SK-N-SH (cell line): ENCODE results near the gene NEK7. TPM values are rescaled to one million over a fixed set of nuclear protein-coding genes. Genes with fewer than 3 reads are reported as not detected.
A peak's percentile ranks its signal among the peaks of the same experiment; 100 is the strongest.

Source experiments
- CTCF ChIA-PET: fragments of 300-600, 350-600 bp; formaldehyde crosslinking; extraction: SDS; loops from one replicate; lab custom pipeline; 2021; lab: Yijun Ruan, JAX
- POLR2A ChIA-PET: fragments of 350-600 bp; sonication (Branson Sonifier 250); formaldehyde crosslinking; extraction: SDS; loops from one replicate; lab custom pipeline; 2020; ENCODE audit warnings: antibody characterized with exemption, inconsistent platforms; lab: Yijun Ruan, JAX
- DNase-seq: peaks from one replicate; pipeline ENCODE4 v3.0.0; 2012
- H2AFZ ChIP-seq: fragments of 200-600 bp; sonication (generic); 2 replicates; pipeline ENCODE4 v1.8.1; 2016; ENCODE audit warnings: antibody characterized with exemption, mild to moderate bottlenecking, low read depth
- H3F3A ChIP-seq: fragments of 200-600 bp; sonication (generic); replicated peaks from 2 replicates; pipeline ENCODE3; 2016; ENCODE audit warnings: antibody characterized with exemption, mild to moderate bottlenecking; ENCODE audit not compliant: insufficient read depth
- H3K27ac ChIP-seq, 2 experiments: fragments of 200-500 bp in 1 of 2; fragments of 200-600 bp in 1 of 2; sonication (Bioruptor generic) in 1 of 2; sonication (generic), shearing (Covaris generic) in 1 of 2; 2 replicates each; pipeline versions ENCODE4 v1.5.1 to v1.6.1; 2014 to 2016; ENCODE audit warnings: low read depth in 2 of 2, inconsistent platforms in 1 of 2, low read length in 1 of 2, mild to moderate bottlenecking in 1 of 2, mixed read lengths in 1 of 2
- H3K27me3 ChIP-seq: fragments of 200-600 bp; sonication (generic), shearing (Covaris generic); 2 replicates; pipeline ENCODE4 v1.6.1; 2016; ENCODE audit warnings: mixed run types; ENCODE audit not compliant: insufficient read depth
- H3K36me3 ChIP-seq, 2 experiments: fragments of 200-500 bp in 1 of 2; fragments of 200-600 bp in 1 of 2; sonication (Bioruptor generic) in 1 of 2; sonication (generic) in 1 of 2; replicated peaks in 1 of 2; 2 replicates each; pipeline versions ENCODE3 to v1.5.1; 2014 to 2016; ENCODE audit warnings: low read length in 1 of 2, mild to moderate bottlenecking in 1 of 2; ENCODE audit not compliant: insufficient read depth in 2 of 2, control insufficient read depth in 1 of 2
- H3K4me1 ChIP-seq, 2 experiments: fragments of 200-500 bp in 1 of 2; fragments of 200-600 bp in 1 of 2; sonication (Bioruptor generic) in 1 of 2; sonication (generic), shearing (Covaris generic) in 1 of 2; 2 replicates each; pipeline versions ENCODE4 v1.5.1 to v1.6.1; 2014 to 2016; ENCODE audit warnings: low read depth in 1 of 2, low read length in 1 of 2, mixed run types in 1 of 2; ENCODE audit not compliant: insufficient read depth in 2 of 2, control insufficient read depth in 1 of 2
- H3K4me2 ChIP-seq: fragments of 200-600 bp; sonication (generic), shearing (Covaris generic); 2 replicates; pipeline ENCODE4 v1.6.1; 2017; ENCODE audit warnings: mixed run types
- H3K4me3 ChIP-seq, 2 experiments: fragments of 200-500 bp in 1 of 2; fragments of 200-600 bp in 1 of 2; sonication (Bioruptor generic) in 1 of 2; sonication (generic), shearing (Covaris generic) in 1 of 2; 2 replicates each; pipeline versions ENCODE4 v1.5.1 to v1.8.1; 2014 to 2016; ENCODE audit warnings: low read depth in 2 of 2, inconsistent platforms in 1 of 2, low read length in 1 of 2, mild to moderate bottlenecking in 1 of 2, mixed read lengths in 1 of 2, moderate library complexity in 1 of 2
- H3K79me2 ChIP-seq: fragments of 200-600 bp; sonication (generic); 2 replicates; pipeline ENCODE4 v1.8.1; 2017; ENCODE audit warnings: mild to moderate bottlenecking; ENCODE audit not compliant: insufficient read depth
- H3K9ac ChIP-seq: fragments of 200-600 bp; sonication (generic); 2 replicates; pipeline ENCODE4 v1.6.1; 2017; ENCODE audit warnings: mixed run types
- H3K9me2 ChIP-seq: fragments of 200-600 bp; sonication (generic); 2 replicates; pipeline ENCODE4 v1.6.1; 2017; ENCODE audit warnings: mixed run types
- H3K9me3 ChIP-seq: fragments of 200-600 bp; sonication (generic); 2 replicates; pipeline ENCODE4 v1.6.1; 2017; ENCODE audit warnings: mixed run types, mild to moderate bottlenecking, moderate library complexity
- H4K20me1 ChIP-seq: fragments of 200-600 bp; sonication (generic); 2 replicates; pipeline ENCODE4 v1.6.1; 2017; ENCODE audit warnings: mild to moderate bottlenecking, mixed run types; ENCODE audit not compliant: insufficient read depth
- CTCF ChIP-seq: fragments of 200-600 bp; sonication (generic); IDR thresholded peaks from 2 replicates; pipeline ENCODE4 v1.6.1; 2017; ENCODE audit warnings: antibody characterized with exemption, mild to moderate bottlenecking, moderate library complexity
- ELF1 ChIP-seq: IDR thresholded peaks from 2 replicates; pipeline ENCODE4 v1.4.0; 2012
- EP300 ChIP-seq, 2 experiments: IDR thresholded peaks; 2 replicates each; pipeline versions ENCODE4 v1.4.0 to v1.6.1; 2012; ENCODE audit warnings: borderline replicate concordance in 1 of 2, low read depth in 1 of 2, low read length in 1 of 2
- FOXJ3 ChIP-seq: sonication (generic); formaldehyde crosslinking; IDR thresholded peaks from 2 replicates; pipeline ENCODE4 v1.5.1; 2020; ENCODE audit warnings: mild to moderate bottlenecking, missing genetic modification reagents
- FOXM1 ChIP-seq: IDR thresholded peaks from 2 replicates; pipeline ENCODE4 v1.4.0; 2012; ENCODE audit warnings: low read depth, mild to moderate bottlenecking
- GABPA ChIP-seq: IDR thresholded peaks from 2 replicates; pipeline ENCODE4 v1.4.0; 2012; ENCODE audit warnings: low read depth, mild to moderate bottlenecking
- JUND ChIP-seq: IDR thresholded peaks from 2 replicates; pipeline ENCODE4 v1.4.0; 2012
- MEF2A ChIP-seq: IDR thresholded peaks from 2 replicates; pipeline ENCODE4 v1.4.0; 2012; ENCODE audit warnings: low read depth, borderline replicate concordance
- MXI1 ChIP-seq: IDR thresholded peaks from 2 replicates; pipeline ENCODE4 v1.6.1; 2012; ENCODE audit warnings: mild to moderate bottlenecking, low read depth, low read length, improper control_type of control experiment
- POLR2AphosphoS5 ChIP-seq: IDR thresholded peaks from 2 replicates; pipeline ENCODE4 v1.6.1; 2012; ENCODE audit warnings: low read depth, low read length
- RCOR1 ChIP-seq: fragments of 150-350 bp; IDR thresholded peaks from 2 replicates; pipeline ENCODE4 v1.6.1; 2017; ENCODE audit warnings: antibody characterized with exemption, low read length
- TAF1 ChIP-seq: IDR thresholded peaks from 2 replicates; pipeline ENCODE4 v1.6.1; 2012; ENCODE audit warnings: low read depth, mild to moderate bottlenecking, low read length, moderate library complexity, borderline replicate concordance
- WGBS: methylation state at CpG from one replicate; pipeline ENCODE4 v1.1.6; 2017; ENCODE audit warnings: low lambda C conversion rate; 5-methylcytosine and 5-hydroxymethylcytosine counted together
- polyA plus RNA-seq, 3 experiments: library from polyadenylated mRNA; depleted of rRNA; stranded (reverse); fragments of >200 nt; gene quantifications; 2 replicates each; pipeline ENCODE4 v1.2.3, GENCODE V29; 2012
- TF ChIP-seq, protein P1 (sequence below): IDR thresholded peaks from 2 replicates; pipeline ENCODE4; 2012
- TF ChIP-seq, protein P2 (sequence below): IDR thresholded peaks from 2 replicates; pipeline ENCODE4 v1.4.0; 2012; ENCODE audit warnings: low read depth, borderline replicate concordance
- TF ChIP-seq, protein P3 (sequence below): IDR thresholded peaks from 2 replicates; pipeline ENCODE4 v1.4.0; 2012; ENCODE audit warnings: low read depth

Gene NEK7
- polyA plus RNA-seq, 1 of the 3 experiments (the other 2 are of a cell fraction): 85.8 TPM

DNA sequence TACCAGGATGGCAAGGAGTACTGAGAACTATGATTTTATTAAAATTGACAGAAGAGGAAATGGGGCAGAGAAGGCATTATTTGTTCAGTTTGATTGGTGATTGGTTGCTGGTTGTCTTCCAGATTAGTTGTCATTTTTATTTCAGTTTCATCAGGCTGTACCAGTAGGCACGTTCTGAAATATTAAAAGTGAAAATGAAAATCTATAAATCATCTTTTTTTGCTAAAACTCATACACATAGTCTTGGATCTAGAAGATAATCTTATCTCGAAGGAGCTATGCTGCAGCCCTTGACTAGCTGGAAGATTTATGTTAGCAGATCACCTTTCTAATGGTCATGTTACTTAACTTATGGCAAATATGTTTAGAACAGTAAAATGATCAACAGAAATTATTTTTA is 29.0 kb downstream of the NEK7 start:
- Histone ChIP-seq H3K4me3 (no peak overlapping the region), H3F3A (peaks cover 29% of the 10 kb centered on the region), H2AFZ (no peak overlapping the region), H3K9me3 (no peaks in the 10 kb centered on the region), H4K20me1 (peaks cover 97% of the 10 kb centered on the region), H3K4me2 (no peak overlapping the region), H3K27me3 (no peaks in the 10 kb centered on the region), H3K9ac (no peak overlapping the region), H3K9me2 (no peaks in the 10 kb centered on the region), H3K36me3 (peaks cover 5 to 7% of the 10 kb centered on the region in 2 experiments), H3K27ac (no peak overlapping the region), H3K4me1 (peaks cover 14 to 27% of the 10 kb centered on the region in 2 experiments; a peak in 3 of 4 replicates), H3K79me2 (peaks cover 100% of the 10 kb centered on the region)
- no peak for DNase-seq
- 87% methylated on average over 2 of the region's 2 CpGs for WGBS
- TF ChIP-seq, protein P1, sequence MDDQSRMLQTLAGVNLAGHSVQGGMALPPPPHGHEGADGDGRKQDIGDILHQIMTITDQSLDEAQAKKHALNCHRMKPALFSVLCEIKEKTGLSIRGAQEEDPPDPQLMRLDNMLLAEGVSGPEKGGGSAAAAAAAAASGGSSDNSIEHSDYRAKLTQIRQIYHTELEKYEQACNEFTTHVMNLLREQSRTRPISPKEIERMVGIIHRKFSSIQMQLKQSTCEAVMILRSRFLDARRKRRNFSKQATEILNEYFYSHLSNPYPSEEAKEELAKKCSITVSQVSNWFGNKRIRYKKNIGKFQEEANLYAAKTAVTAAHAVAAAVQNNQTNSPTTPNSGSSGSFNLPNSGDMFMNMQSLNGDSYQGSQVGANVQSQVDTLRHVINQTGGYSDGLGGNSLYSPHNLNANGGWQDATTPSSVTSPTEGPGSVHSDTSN: peak; percentile 6; the same call in 1 of the 2 replicates
- no peak for TF ChIP-seq MXI1
- ChIA-PET POLR2A (no interaction called here), CTCF (no interaction called here)

- no peak overlapping the region for H3K4me2 ChIP-seq
- WGBS: 81% methylated on average over 2 of the region's 2 CpGs
- TF ChIP-seq FOXJ3 (CRISPR knock-in tag): no peak
- TF ChIP-seq POLR2AphosphoS5: peak; percentile 32; the same call in 1 of the 2 replicates
- TF ChIP-seq, all 33 proteins: peak for 1
- H3F3A ChIP-seq: peaks cover 24% of the 10 kb centered on the region
- H3K27me3 ChIP-seq: no peaks in the 10 kb centered on the region
- peaks cover 0 to 5% of the 10 kb centered on the region in 2 experiments for H3K36me3 ChIP-seq
- H3K9ac ChIP-seq: no peak overlapping the region
- H4K20me1 ChIP-seq: peaks cover 99% of the 10 kb centered on the region
- DNase-seq: no peak
- ChIA-PET POLR2A (interaction anchor here (0.5 kb wide), 1 partner anchor 12 kb away, joined by 3 read pairs; no protein-coding TSS in a partner anchor), CTCF (no interaction called here)
- H3K4me3 ChIP-seq: no peak overlapping the region
- no peaks in the 10 kb centered on the region for H3K9me2 ChIP-seq
- H2AFZ ChIP-seq: no peak overlapping the region
- peaks cover 18 to 32% of the 10 kb centered on the region in 2 experiments; a peak in 3 of 4 replicates for H3K4me1 ChIP-seq
- H3K9me3 ChIP-seq: no peaks in the 10 kb centered on the region
- H3K79me2 ChIP-seq: peaks cover 100% of the 10 kb centered on the region
- no peak overlapping the region; a peak in 1 of 4 replicates for H3K27ac ChIP-seq
These were observed 30.2 kb downstream of the NEK7 start for GRCh38 chr1:198186916-198187580.

- DNase-seq: no peak
- Histone ChIP-seq H3K4me1 (peaks cover 18 to 32% of the 10 kb centered on the region in 2 experiments; a peak in 3 of 4 replicates), H3K36me3 (peaks cover 4 to 5% of the 10 kb centered on the region in 2 experiments), H3K79me2 (peaks cover 100% of the 10 kb centered on the region), H3K27me3 (no peaks in the 10 kb centered on the region), H3F3A (peaks cover 22% of the 10 kb centered on the region), H3K9ac (no peak overlapping the region), H3K9me3 (no peaks in the 10 kb centered on the region), H3K4me3 (no peak overlapping the region), H3K9me2 (no peaks in the 10 kb centered on the region), H4K20me1 (peaks cover 99% of the 10 kb centered on the region), H3K4me2 (no peak overlapping the region), H3K27ac (no peak overlapping the region), H2AFZ (no peak overlapping the region)
- WGBS: 86% methylated on average over 3 of the region's 3 CpGs
- ChIA-PET POLR2A (no interaction called here), CTCF (interaction anchor here (1.0 kb wide), 1 partner anchor 31 kb away, joined by 3 read pairs; the partner anchor contains the start of gene NEK7)
- TF ChIP-seq CTCF: no peak
- TF ChIP-seq TAF1: no peak
- no peak for TF ChIP-seq GABPA
- TF ChIP-seq, protein P2, sequence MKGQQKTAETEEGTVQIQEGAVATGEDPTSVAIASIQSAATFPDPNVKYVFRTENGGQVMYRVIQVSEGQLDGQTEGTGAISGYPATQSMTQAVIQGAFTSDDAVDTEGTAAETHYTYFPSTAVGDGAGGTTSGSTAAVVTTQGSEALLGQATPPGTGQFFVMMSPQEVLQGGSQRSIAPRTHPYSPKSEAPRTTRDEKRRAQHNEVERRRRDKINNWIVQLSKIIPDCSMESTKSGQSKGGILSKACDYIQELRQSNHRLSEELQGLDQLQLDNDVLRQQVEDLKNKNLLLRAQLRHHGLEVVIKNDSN: no peak
- no peak for TF ChIP-seq EP300 (IDR thresholded peaks at IDR 0.05; ENCODE audit: borderline replicate concordance in 1 of 2, low read depth in 1 of 2, low read length in 1 of 2)
- TF ChIP-seq RCOR1: no peak
- TF ChIP-seq FOXM1: no peak
- TF ChIP-seq ELF1: no peak
- TF ChIP-seq, protein P3, sequence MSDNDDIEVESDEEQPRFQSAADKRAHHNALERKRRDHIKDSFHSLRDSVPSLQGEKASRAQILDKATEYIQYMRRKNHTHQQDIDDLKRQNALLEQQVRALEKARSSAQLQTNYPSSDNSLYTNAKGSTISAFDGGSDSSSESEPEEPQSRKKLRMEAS: no peak
- TF ChIP-seq JUND: no peak
- TF ChIP-seq, protein P1: no peak
- TF ChIP-seq MEF2A: no peak
These were observed 31.3 kb downstream of the NEK7 start for GRCh38 chr1:198187973-198188588.
